ENCODE results near the gene AGAP1. TPM values are rescaled to one million over a fixed set of nuclear protein-coding genes. Genes with fewer than 3 reads are reported as not detected.
A peak's percentile ranks its signal among the peaks of the same experiment; 100 is the strongest.
"Not testable (repeated sequence)": the region's sequence is repeated elsewhere in the genome, so short reads cannot be mapped to it uniquely, and the experiment has no call there.

AGAP1 gene
- total RNA-seq, 1 donor from 2014 or later, result 10.5 TPM

- ATAC-seq (peak; percentile 59), DNase-seq (ENCODE audit: low spot score) (no peak)
These were observed 108.3 kb downstream of the AGAP1 start for GRCh38 chr2:235601960-235602704.

DNA sequence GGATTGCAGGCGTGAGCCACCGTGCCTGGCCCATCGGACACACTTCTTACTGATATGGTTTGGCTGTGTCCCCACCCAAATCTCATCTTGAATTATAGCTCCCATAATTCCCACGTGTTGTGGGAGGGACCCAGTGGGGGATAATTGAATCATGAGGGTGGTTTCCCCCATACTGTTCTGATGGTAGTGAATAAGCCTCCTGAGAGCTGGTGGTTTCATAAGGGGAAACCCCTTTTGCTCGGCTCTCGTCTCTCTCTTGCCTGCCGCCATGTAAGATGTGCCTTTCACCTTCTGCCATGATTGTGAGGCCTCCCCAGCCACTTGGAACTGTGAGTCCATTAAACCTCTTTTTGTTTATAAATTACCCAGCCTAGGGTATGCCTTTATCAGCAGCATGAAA, 109.1 kb downstream of the AGAP1 start:
- not testable (repeated sequence) for DNase-seq (ENCODE audit: low spot score); ATAC-seq

DNA sequence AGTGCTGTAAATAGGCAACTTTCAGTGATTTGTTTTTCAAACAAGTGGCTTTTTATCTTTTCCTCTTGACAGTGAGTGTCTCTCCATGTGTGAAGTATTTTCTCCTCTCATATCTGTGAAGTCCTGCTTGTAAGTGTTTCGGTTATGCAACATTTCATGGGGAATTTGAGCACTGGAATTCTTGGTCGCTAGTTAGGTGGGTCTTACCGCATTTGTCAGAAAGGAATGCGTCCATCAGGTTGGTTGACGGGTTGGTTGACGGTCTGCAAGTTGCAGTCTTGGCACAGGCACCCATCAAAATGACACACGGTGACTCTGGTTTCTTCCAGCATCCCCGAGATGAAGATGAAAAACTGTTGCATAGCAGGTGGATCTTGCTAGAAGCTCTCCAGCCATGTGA, 109.8 kb downstream of the AGAP1 start:
- DNase-seq (ENCODE audit: low spot score) (no peak), ATAC-seq (no peak)

DNA sequence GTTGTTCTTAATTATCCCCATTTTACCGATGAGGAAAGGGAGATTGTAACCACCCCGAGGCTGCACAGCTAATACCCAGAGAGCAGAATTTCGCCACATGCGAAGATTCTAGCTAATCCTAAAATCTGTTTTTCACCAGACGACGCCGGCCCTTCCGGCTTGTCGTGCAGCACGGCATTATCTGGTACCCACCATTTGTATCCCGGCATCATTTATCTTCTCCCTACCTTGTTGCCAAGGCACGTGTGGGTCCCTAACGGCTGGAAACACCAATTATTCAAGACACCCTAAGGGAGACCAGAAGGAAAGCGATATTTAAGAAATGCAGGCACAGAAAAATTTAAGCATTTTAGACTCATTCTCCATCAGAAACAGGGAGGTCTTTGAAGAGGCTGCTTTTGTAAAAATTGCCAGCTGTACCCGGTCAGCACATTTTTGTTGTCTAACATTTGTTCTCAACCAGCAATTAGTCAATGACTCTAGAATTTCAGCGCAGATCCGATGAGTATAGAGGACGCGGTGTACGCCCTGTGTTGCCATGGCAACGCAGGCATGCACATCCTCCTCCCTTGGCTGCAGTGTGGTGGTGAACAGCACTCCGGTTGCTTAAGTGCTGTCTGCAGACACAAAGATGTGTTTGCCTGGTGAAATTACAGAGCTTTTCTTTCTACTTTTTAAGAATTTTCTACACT, 111.6 kb downstream of the AGAP1 start:
- DNase-seq (ENCODE audit: low spot score), result no peak
- ATAC-seq, result no peak

- ATAC-seq (no peak), DNase-seq (ENCODE audit: low spot score) (no peak)
These were observed 112.3 kb downstream of the AGAP1 start for GRCh38 chr2:235606004-235606715.

DNA sequence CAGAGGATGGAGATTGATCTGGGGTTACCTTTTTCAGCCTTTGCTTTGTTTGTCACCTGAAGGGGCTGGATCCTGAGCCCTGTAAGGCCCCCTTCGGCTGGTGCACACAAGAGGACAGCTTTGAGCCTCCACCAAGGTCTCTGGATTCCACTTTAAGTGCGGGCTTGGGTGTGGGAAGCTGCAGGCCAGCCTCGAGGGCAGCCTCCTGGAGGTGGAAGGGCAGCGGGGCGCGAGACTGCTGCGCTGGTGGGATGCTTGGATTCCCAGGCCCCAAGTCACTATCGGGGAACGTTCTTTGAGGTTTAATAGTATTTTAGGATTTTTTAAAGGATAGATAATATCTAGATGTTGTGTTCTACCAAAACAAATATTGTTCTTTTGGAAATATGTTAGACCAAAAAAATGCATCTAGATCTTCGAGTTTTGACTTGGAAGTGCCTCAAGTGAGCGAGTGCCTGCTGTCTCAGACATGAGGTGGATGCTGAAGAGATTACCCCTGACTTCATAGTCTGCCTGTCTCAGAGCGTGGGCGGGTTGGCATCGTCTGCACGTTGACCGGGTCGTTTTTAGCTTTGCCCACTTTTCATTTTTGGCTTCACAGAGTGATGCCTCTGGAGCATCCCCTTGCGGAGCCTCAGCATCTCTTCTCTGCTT, 113.8 kb downstream of the AGAP1 start:
- DNase-seq (ENCODE audit: low spot score) (no peak), ATAC-seq (no peak)

GRCh38 chr2:235608200-235608887, 114.5 kb downstream of the AGAP1 start:
- ATAC-seq, result no peak
- no peak for DNase-seq (ENCODE audit: low spot score)

DNA sequence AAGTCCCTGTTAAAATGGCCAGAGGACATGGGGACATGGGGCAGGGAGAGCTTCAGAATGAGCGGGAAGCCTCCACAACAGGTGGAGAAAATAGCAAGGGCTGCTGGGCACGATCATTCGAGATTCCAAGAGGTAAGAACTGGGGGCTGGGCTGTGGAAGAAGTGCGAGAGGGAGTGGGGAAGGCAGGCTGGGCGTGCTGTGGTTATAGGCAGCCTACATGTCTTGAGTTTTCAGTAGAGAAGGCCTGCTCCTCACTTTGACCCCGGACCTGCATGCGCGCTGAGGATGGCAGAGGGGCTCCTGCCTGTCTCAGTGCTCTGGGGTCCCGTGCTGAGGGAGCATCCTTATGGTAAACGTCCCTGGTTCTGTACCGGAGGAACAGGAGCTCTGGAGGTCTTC, 115.5 kb downstream of the AGAP1 start:
- ATAC-seq (no peak), DNase-seq (ENCODE audit: low spot score) (no peak)

- DNase-seq (ENCODE audit: low spot score) (no peak), ATAC-seq (no peak)
These were observed 115.9 kb downstream of the AGAP1 start for GRCh38 chr2:235609746-235610145.

DNA sequence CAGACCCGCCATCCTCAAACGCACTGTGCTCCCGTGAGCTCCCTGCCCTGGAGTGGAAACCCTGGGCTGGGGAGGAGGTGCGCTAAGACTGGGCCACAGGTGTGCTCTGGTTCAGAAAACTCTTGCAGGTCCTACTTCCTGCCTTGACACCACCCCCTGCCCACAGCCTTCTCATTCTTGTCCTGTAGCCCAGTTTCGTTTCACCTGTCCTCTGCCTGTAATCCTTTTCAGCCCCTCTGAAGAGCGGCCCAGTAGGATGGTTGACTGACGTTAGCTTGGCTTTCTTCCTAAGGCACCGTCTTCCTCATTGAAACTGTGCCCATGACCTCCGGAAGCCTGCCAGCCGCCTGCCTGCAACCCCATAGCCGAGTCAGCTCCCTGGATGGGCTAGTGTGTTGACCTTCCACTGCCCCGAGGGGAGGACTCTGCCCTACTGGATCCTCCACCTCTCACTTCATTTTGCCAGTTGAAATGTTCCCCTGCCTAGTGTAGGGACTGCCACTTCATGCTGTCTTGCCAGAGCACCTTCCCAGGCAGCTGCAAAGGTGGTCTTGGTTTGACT, 116.9 kb downstream of the AGAP1 start:
- DNase-seq (ENCODE audit: low spot score), result no peak
- ATAC-seq, result peak; percentile 63

DNA sequence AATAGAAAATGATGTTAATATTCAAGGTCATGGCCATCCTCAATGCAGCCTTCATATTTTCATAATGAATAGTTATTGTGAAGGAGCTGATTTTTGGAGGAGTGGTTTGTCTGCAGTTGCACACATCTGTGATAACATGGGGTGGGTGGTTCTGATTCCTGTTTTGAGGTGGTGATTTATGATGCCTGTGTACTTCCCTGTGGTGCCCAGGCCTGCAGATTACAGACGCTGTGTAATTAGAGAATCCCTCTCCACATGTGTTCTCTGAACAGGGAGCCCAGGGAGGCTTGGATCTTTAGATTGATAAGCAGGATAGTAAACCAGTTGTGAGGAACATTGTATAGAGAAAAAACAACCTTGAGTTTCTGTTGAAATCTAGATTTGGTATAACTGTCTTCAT, 117.5 kb downstream of the AGAP1 start:
- DNase-seq (ENCODE audit: low spot score), result no peak
- ATAC-seq, result no peak

DNA sequence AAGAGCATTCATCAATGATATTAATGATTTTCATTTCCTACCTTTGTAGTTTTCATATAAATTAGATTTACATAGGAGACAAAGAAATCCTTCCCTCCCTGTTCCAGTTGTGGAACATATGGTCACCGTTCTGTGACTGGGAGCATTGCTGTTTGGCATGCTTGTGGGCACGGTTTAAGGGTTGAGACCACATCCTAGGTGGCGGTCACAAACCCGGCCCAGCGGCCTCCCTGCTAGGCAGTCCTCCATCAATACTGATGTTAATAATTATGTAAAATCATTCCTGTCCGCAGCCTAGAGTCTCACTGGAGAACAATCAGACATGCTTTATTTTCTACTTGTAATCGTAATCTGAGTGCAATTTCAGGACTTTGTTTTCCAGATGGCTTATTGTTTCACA, 117.9 kb downstream of the AGAP1 start:
- ATAC-seq, result no peak
- DNase-seq (ENCODE audit: low spot score), result no peak

DNA sequence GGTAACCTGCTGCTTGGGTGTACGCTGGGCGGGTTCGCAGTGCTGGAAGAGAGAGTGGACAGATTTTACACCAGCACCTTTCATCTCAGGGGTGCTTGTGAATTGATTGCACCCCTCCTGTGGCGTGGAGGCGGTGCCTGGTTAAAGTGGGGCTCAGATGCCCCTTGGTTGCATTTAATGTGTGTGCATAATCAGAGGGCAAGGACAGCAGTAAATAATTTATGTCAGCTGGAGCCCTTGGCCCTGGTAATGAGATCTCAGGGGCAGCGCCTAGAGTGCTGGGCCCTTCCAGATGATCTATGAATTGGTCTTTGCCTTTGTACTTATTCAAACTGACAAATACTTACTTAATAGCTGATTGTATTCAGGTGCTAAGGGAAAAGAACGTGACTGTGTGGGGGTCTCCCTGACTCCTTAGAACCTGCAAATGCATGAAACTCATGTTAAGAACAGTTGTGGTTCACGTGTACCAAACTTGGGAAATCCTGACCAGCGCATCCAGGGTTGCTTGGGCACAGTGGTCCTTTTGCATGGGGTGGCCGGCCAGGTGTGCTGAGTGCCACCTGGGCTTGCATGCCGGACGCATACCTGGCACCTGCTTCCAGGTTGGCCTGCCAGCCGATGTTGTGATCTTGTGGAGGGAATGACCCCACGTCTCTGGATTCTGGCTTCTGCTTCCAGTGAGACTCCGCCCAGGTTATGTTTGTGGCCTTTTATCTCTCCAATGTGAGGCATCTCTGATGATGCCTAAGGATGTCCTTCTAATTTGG, 118.5 kb downstream of the AGAP1 start:
- ATAC-seq (no peak), DNase-seq (ENCODE audit: low spot score) (no peak)

DNA sequence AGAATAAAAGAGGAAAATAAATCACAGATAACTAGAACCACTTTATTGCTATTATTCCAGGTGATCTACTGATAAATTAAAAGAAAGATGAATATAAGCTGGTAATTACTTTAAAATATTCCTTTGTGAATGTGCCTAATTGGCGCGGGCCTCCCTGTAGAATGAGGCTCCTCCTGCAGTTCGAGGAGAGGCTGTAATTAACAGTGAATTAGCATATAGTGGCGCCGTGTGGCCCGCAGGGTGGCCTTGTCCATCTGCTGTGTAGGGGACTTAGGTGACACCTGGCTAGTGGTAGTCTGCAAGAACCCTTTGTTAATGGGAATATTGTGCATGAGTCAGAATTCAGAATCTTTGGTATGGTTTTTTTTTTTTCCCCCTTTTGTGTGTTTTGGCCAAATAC, 119.8 kb downstream of the AGAP1 start:
- ATAC-seq, result no peak
- DNase-seq (ENCODE audit: low spot score), result no peak

- ATAC-seq (peak; percentile 47), DNase-seq (ENCODE audit: low spot score) (no peak)
These were observed 120.5 kb downstream of the AGAP1 start for GRCh38 chr2:235614176-235614860.

DNA sequence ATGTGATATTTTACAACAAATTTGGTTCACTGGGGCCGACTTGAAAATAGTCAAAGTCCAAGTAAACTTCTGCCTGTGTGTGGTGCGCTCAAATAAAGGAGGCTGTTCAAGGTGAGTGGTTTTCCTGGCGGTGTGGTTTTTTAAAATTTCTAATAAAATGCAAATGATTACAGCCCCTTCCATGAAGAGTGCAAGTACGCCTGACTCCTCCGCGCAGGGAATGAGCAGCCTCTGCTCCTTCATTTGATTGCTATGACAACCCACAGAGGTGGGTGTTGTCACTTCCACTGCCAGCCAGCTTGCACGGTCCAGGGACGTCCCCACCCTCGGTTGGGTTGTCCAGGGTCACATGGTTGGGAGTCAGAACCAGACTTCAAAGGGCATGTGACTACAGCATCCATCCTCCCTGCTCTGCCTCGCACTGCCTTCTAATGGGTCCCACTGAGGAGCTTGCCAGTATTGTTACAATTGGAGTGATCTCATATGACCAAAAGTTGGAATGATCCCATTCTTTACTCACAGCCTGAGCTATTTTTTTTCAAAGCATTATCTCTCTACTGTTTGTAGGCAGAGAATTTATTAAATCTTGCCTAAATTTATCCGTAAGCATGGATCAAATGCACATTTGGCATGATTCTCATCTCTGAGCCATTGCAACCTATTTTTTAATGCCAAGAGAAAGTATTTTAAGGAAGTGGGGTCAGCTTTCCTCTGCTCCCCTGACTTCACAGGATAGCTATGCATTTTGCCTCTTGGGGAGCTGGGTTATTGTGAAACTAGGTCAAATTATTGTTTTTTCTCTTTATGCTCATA, 121.3 kb downstream of the AGAP1 start:
- DNase-seq (ENCODE audit: low spot score), result no peak
- ATAC-seq, result peak; percentile 75

- no peak for ATAC-seq
These were observed 123.0 kb downstream of the AGAP1 start for GRCh38 chr2:235616885-235617284.

DNA sequence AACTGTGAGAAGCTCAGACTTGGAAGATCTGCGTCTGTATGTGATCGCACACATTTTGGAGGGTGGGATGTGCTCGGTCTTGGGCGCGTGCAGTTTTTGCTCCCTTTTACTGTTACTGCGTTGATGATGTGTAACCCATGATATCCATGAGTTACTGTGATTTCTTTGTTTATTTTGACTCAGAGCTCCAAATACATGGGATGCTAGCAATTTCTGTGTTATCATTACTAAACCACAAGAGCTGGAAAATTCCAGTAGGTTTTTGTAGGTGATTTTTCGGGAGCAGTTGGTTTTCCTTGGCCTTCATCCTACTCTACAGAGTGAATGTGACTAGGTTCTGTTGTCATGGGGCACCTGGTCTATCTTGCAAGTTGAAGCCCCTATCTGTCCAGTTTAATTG, 124.2 kb downstream of the AGAP1 start:
- ATAC-seq, result no peak
- DNase-seq (ENCODE audit: low spot score), result no peak

More at GRCh38 chr2:235616885-235617284, 123.0 kb downstream of the AGAP1 start:
- DNase-seq (ENCODE audit: low spot score), result no peak

Data from left lobe of liver (tissue), 2 donors.